Neural crest cell (in vitro differentiated cells): ENCODE data around the gene NCOA3. TPM values are rescaled to one million over a fixed set of nuclear protein-coding genes. Genes with fewer than 3 reads are reported as not detected.

ENCODE experiments used
- DNase-seq: peaks from one replicate; pipeline ENCODE4 v3.0.0; 2021; ENCODE audit warnings: low read depth, mixed read lengths, low spot score
- H3K27ac Mint-ChIP-seq: one replicate; pipeline ENCODE4 v1.8.0; 2021; ENCODE audit warnings: mild to moderate bottlenecking, mixed read lengths; ENCODE audit not compliant: unreplicated experiment
- H3K27me3 Mint-ChIP-seq: 2 replicates; pipeline ENCODE4 v1.8.0; 2021; ENCODE audit warnings: low read depth, mild to moderate bottlenecking, mixed read lengths
- H3K36me3 Mint-ChIP-seq: 2 replicates; pipeline ENCODE4 v1.8.0; 2021; ENCODE audit warnings: low read depth, mild to moderate bottlenecking, mixed read lengths
- H3K4me1 Mint-ChIP-seq: 2 replicates; pipeline ENCODE4 v1.8.0; 2021; ENCODE audit warnings: mixed read lengths
- H3K4me3 Mint-ChIP-seq: one replicate; pipeline ENCODE4 v1.8.0; 2021; ENCODE audit warnings: mild to moderate bottlenecking, mixed read lengths
- H3K9me3 Mint-ChIP-seq: 2 replicates; pipeline ENCODE4 v1.8.0; 2021; ENCODE audit warnings: mixed read lengths
- total RNA-seq: library from RNA; stranded (reverse); gene quantifications from 2 replicates; pipeline ENCODE4 v1.2.1, GENCODE V29; 2021
- TF ChIP-seq, protein P1 (sequence below): fragments of 200-600 bp; sonication (generic); conservative IDR thresholded peaks from 2 replicates; pipeline ENCODE4 v1.5.0; 2021; ENCODE audit warnings: antibody characterized with exemption, mild to moderate bottlenecking

NCOA3 gene
- total RNA-seq, 1 donor from 2014 or later: 25.7 TPM

DNA sequence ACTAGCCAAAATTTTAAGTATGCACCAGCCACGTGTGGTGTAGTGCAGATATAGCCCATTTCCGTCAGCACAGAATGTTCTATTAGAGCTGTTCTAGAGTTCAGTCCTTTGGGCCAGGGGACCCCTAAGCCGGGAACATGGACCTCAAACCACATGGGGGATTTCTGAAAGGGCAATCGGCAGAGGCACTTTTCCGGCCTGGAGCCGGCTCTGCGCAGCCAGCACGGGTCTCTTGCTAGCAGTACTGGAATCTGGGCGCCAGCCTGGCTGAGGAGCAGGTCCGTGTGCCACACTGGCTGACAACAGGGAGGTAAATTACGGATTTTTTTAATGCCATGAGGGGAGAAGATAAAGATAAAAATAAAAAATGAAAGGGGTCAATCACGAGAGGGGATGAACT is 163.1 kb downstream of the NCOA3 start:
- Mint-ChIP-seq H3K4me3 (no peak overlapping the region), H3K27me3 (no peaks in the 10 kb centered on the region), H3K27ac (no peak overlapping the region), H3K9me3 (no peaks in the 10 kb centered on the region), H3K36me3 (peaks cover 3% of the 10 kb centered on the region), H3K4me1 (peaks cover 12% of the 10 kb centered on the region)
- TF ChIP-seq, protein P1, sequence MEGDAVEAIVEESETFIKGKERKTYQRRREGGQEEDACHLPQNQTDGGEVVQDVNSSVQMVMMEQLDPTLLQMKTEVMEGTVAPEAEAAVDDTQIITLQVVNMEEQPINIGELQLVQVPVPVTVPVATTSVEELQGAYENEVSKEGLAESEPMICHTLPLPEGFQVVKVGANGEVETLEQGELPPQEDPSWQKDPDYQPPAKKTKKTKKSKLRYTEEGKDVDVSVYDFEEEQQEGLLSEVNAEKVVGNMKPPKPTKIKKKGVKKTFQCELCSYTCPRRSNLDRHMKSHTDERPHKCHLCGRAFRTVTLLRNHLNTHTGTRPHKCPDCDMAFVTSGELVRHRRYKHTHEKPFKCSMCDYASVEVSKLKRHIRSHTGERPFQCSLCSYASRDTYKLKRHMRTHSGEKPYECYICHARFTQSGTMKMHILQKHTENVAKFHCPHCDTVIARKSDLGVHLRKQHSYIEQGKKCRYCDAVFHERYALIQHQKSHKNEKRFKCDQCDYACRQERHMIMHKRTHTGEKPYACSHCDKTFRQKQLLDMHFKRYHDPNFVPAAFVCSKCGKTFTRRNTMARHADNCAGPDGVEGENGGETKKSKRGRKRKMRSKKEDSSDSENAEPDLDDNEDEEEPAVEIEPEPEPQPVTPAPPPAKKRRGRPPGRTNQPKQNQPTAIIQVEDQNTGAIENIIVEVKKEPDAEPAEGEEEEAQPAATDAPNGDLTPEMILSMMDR: no peak
- no peak for DNase-seq

DNA sequence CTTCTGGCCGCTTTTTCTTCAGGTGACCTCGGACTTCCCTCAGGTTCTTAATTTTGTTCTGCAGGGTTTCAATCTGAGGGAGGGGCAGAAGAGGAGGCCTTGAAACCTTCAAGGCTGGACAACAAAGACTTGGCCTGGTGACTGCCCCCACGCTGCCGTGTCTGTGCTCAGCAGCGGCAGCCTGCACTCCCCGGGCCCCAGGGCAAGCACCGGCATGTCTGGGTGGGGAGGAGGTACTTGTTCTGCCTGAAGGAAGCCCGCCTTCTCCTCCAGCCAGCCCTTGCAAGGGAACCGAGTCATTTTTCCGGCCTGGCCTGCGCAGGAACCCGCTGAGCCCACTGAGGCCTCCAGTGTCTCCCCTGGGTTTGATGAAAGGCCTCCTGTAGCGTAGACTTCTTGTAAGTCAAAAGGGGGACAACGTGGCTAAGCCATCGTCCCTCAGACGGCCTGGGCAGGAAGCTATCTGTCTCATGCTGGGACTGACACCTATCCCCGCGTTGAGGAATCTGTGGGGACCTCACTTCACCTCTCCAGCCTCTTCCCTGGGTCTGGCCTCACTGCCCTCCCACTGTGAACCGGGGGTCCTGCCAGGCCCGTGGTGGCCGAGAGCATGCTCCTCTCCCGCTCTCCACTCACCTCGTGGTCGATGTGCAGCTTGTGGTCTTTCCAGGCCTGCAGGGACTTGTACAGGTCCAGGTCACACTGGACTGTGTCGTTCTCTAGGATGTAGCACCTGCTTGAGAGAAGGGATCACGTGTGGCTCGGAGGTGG is 163.7 kb downstream of the NCOA3 start:
- DNase-seq: no peak
- TF ChIP-seq, protein P1: no peak
- Mint-ChIP-seq H3K4me3 (no peak overlapping the region), H3K36me3 (peaks cover 3% of the 10 kb centered on the region), H3K27ac (peak overlapping the region; percentile 27), H3K27me3 (no peaks in the 10 kb centered on the region), H3K4me1 (peaks cover 12% of the 10 kb centered on the region), H3K9me3 (no peaks in the 10 kb centered on the region)

DNA sequence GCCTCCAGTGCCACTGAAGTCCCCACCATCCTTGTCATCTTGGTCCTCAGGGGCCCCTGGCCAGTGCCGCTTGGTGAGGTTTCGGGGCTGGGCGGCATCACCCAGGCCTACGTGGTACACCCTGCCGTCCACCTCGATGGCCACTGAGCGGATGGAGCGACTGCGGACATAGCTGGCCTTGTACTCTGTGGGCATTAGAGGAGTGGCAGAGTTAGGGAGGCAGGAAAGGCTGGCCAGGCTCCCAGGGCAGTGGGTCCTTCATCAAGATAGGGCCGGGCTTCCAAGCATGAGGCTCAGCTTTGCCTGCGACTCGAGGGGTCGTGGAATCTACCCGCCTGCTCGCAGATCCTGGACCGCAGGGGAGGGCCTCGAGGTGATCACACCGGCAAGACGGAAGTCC is 164.6 kb downstream of the NCOA3 start:
- Mint-ChIP-seq H3K27ac (no peak overlapping the region), H3K4me1 (peaks cover 12% of the 10 kb centered on the region), H3K9me3 (no peaks in the 10 kb centered on the region), H3K36me3 (no peaks in the 10 kb centered on the region), H3K4me3 (no peak overlapping the region), H3K27me3 (no peaks in the 10 kb centered on the region)
- DNase-seq: no peak
- TF ChIP-seq, protein P1: no peak

DNA sequence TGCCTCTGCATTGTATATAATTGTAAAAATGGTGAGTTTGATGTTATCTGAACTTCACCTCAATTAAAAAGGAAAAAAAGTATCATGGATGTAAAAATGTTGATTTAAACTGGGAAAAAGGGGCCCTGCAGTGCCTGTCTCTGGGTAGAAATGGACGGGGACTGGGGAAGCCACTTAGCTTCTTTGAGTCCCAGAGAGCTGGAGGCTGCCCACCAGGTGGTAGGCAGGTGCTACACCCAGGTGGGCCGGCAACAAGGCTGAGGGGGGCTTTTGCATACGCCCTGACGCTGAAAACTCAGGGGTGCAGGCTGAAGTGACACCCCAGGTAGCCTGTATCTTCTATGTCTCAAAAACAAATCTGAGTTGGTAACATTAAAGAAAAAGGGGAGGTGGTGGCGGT is 165.4 kb downstream of the NCOA3 start:
- Mint-ChIP-seq H3K4me3 (no peak overlapping the region), H3K27ac (no peak overlapping the region), H3K27me3 (no peaks in the 10 kb centered on the region), H3K9me3 (no peaks in the 10 kb centered on the region), H3K36me3 (no peaks in the 10 kb centered on the region), H3K4me1 (peaks cover 12% of the 10 kb centered on the region)
- DNase-seq: no peak
- TF ChIP-seq, protein P1: no peak

GRCh38 chr20:47667531-47668312 is 166.0 kb downstream of the NCOA3 start:
- TF ChIP-seq, protein P1: no peak
- no peaks in the 10 kb centered on the region for H3K27me3 Mint-ChIP-seq
- peak overlapping the region; percentile 67 for H3K27ac Mint-ChIP-seq
- no peak overlapping the region for H3K4me3 Mint-ChIP-seq
- no peaks in the 10 kb centered on the region for H3K36me3 Mint-ChIP-seq
- no peaks in the 10 kb centered on the region for H3K9me3 Mint-ChIP-seq
- peaks cover 12% of the 10 kb centered on the region for H3K4me1 Mint-ChIP-seq
- no peak for DNase-seq
